Skin of body (tissue), 2 donors: ENCODE data around the gene ECPAS. TPM values are rescaled to one million over a fixed set of nuclear protein-coding genes. Genes with fewer than 3 reads are reported as not detected.
"Not testable (repeated sequence)": the region's sequence is repeated elsewhere in the genome, so short reads cannot be mapped to it uniquely, and the experiment has no call there.

ENCODE experiments used
- DNase-seq: peaks from one replicate; lab custom pipeline; 2025; lab: John Stamatoyannopoulos, UW
- total RNA-seq: library from RNA; depleted of rRNA; stranded (reverse); fragments of >200 nt; gene quantifications from one replicate; pipeline ENCODE4 v1.2.3, GENCODE V29; 2014

The ECPAS gene
- total RNA-seq: 91.0 TPM

GRCh38 chr9:111483858-111484571 is at the start of gene ECPAS:
Gene ECPAS (minus strand): TSS chr9:111484383. CDS start chr9:111472918, 11,465 bp downstream.
- DNase-seq: peak; percentile 26

DNA sequence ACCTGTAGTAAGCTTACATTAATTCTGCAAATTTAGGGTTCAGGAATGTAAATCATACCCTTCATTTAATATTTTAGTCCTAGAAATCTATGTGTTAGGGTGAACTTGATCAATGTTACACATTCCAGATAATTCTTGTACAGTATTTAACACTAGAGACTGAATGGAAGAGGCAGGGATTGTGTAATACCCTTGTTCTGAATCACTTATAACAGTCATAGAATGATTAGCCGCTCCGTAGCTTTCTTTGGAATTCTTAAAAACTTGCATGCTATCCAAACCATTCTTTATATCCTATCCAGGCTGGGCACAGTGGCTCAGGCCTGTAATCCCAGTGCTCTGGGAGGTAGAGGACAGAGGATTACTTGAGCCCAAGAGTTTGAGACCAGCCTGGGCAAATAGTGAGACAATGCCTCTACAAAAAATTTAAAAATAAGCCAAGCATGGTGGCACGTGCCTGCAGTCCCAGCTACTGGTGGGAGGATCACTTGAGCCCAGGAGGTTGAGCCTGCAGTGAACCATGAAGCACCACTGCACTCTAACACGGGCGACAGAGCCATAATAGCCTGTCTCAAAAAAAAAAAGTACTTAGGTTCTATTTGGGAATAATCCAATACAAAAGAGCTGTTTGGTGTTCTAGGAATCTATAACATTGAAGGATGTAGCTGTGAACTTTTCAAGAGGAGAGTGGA is 49.1 kb upstream of the ECPAS start:
- DNase-seq: no peak

GRCh38 chr9:111531716-111532115 is 47.5 kb upstream of the ECPAS start:
- no peak for DNase-seq

- DNase-seq: no peak
Observed at GRCh38 chr9:111529787-111530186, 45.6 kb upstream of the ECPAS start.

- no peak for DNase-seq
Observed at GRCh38 chr9:111527347-111527746, 43.2 kb upstream of the ECPAS start.

DNA sequence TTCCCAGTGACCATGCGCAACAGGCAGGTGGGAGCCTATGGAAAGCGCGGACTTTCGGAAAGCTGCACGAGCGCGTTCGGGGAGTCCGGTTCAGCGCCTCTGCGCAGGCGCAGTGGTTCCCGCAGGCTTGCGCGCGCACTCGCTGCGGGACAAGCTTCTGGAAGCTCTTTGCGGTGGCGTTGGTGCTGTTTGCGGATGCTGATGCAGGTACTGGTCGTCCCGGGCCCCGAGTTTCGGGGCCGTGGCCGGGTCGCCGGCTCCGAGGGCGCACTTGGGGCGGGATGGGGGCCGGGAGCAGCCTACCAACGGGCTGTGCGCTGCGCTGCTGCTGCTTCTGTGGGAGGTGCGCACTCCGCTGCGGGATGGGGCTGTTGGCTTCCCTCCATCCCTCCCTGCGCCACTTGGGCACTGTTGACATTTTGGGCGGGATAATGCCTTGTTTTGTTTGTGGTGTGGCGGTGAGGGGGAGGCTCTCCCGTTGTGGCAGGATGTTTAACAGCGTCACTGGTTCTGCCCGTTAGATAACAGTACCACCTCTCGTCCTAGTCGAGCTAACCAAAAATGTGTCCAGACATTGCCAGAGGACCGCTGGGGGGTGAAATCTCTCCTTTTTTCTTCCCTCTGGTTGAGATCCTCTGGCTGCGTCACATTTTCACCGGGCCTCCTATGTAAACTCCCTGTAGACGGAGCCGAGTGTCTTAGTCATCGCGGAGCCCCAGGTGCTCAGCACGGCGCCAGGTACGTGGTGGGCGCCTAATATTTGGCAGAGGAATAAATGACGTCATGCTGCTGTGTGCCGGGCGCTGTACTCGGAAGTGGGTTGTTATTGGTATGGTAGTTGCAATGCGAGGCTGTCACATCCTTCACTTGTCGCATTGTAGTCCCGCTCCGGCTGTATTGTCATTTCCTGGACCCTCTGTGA is 41.1 kb upstream of the ECPAS start, which contains the start of gene ZNF483:
Gene ZNF483 (plus strand): TSS at position 124 of the 922 bp plus-strand sequence. CDS start 2,217 bp downstream, outside the sequence.
- DNase-seq: no peak

GRCh38 chr9:111524731-111525055 is 40.5 kb upstream of the ECPAS start:
- DNase-seq: no peak

DNA sequence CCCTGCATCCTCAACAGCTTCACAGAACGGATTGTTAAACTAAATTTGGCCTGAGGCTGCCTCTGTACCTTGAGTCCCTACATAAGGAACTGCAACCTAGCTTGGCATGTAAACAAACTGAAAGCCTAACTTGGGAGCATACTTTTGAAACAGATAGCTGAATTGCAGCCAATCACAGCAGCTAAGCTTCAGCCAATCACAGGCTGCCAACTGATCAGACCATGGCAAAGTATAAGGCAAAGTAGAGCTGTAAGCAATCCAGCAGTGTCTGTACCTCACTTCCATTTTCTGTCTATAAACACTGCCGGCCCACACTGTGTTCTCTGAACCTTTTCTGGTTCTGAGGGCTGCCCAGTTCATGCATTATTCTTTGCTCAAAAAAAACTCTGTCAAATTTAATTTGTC is 31.9 kb upstream of the ECPAS start:
- no peak for DNase-seq

DNA sequence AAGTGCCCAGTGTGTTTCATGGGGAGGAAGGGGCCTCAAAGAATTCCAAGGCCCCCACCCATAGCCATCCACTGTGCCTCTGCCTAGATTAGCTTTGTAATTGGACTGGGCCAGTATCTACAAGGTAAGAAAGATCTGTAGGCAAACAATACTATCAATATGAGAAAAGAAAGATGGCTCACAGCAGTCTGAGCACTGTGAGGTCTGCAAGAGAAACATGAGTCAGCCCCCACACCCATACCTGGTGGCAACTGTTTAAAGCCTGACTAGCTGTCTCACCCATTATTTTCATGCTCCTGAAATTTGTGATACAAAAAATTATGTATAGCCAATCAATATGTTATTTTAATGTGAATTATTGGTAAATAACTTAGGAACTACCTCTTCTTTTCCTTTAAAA is 30.8 kb upstream of the ECPAS start:
- no peak for DNase-seq

GRCh38 chr9:111511581-111511980 is 27.4 kb upstream of the ECPAS start:
- DNase-seq: not testable (repeated sequence)

- no peak for DNase-seq
Observed at GRCh38 chr9:111502506-111502905, 18.3 kb upstream of the ECPAS start.

DNA sequence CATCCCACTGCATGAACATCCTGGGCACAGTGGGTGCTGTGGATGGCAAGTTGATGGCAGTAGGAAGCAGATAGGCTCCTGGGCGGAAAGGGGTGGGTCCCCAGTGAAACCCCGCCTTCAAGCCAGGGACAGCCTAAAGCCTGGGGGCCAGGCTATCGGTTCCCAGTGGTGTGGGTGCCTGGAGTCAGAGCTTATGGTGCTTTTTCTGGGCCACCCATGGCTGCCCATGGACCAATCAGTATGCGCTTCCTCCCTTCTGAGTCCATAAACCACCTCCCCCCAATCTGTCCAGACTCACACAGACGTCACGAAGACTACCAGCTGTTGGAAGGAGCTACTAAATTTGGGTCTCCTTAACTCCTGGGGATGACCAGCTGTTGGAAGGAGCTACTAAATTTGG is 17.5 kb upstream of the ECPAS start:
- no peak for DNase-seq

GRCh38 chr9:111501005-111501562 is 16.9 kb upstream of the ECPAS start:
- no peak for DNase-seq

DNA sequence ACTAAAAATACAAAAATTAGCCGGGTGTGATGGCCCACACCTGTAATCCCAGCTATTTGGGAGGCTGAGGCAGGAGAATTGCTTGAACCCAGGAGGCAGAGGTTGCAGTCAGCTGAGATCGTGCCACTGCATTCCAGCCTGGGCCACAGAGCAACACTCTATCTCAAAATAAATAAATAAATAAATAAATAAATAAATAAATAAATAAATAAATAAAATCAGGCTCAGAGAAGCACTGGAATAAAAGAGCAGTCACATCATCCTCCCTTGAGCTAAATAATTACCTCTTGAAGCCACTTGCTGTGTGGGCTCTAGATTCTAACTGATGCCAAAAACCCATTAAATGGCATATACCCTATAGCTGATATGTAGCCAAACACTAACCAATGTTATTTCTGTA is 13.0 kb upstream of the ECPAS start:
- DNase-seq: not testable (repeated sequence)

DNA sequence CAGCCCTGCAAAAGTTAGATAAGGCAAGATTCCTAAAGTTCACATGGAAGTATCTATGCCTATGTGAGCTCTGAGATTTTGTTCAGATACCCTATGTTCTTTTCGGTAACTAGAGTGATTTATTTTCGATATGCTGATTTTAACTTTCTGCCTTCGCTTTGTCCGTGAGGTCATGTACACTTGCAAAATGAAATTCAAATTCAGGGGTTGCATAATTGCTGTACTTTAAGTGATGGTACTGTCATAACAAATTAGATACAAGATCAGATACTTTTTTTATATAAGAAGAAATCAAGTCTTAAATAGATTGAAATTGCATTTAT is 350 bp upstream of the ECPAS start:
- DNase-seq: no peak

DNA sequence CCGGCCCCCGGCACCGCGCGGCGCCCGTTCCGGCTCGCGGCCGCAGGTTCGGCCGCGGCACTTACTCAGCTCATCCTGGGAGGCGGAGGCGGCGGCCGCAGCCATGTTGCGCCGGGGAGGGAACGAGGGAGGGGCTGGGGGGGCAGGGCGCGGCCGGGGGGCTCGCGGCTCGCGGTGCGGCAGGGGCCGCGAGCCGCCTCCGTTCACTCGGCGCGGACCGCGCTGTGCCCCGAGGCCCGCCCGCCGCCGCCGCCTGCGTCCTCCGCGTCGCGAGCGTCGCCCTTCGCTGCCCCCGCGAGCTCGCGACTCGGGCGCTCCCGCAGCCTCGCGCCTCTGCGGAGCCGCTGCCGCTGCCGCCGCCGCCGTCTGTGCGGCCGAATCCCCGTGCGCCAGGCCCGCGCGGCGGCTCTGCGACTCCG is 735 bp downstream of the ECPAS start:
- no peak for DNase-seq

DNA sequence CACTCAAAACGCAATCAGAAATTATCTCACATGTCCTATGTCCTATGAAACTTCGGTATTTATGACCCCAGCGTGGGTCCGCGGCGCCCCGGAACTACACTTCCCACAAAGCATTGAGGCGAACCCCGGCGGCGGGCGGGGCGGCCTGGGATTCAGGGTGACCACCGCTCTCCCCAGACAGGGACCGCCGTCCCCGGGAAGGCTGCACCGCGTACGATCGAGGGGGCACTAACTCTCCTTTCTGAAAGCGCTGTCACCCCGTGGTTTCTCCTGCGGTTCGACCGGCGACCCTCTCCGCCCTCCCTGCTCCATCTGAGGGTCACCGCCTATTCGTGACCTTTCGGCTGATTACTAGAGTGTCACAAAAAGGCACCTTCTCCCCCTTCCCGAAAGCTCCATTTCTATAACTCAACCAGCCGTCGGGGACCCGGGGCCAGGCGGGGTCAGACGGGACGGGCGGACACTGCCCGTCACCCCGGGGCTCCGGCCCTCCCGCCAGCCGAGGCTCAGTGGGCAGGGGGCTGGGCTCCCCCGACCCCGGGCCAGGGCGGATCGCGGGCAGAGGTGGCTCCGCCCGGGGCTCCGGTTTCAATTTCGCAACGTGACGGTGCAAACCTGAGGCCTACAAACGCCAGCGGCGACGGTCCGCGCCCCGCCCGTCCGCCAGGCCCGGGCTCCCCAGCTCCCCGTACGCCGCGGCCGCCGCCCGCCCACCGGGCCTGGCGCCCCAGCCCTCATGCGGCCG is 1.3 kb downstream of the ECPAS start:
- peak; percentile 48 for DNase-seq

DNA sequence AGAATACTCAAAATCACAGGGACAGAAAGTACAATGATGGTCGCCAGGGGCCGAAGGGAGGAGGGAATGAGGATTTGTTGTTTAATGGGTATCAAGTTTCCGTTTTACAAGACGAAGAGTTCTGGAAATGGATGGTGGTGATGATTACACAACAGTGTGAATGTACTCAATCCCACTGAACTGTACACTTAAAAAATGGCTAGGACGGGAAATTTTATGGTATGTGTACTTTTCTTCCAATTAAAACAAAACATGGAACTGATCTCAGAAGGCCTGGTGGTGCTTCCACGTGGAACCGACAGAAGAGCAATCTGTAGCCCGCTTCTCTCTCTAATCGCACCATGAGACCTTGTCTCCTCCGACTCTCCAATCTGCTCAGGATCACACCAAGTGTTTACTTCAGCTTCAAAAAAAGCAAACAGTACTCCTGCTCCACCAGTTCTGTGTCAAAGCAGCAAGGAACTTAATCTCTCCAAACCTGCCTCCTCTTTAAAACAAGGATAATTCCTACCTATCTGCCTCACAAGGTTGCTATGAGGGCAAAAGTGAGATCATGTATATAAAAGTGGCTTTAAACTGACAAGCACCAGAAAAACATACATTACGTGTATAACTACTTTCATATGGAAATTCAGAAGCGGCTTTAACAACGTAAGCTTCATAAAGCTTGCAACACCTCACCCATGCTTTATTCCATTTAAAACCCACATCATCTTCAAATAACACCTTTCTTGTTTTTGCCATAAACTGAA is 2.1 kb downstream of the ECPAS start:
- peak; percentile 48 for DNase-seq

GRCh38 chr9:111477677-111478076 is 6.5 kb downstream of the ECPAS start:
- no peak for DNase-seq

GRCh38 chr9:111475195-111475594 is 9.0 kb downstream of the ECPAS start:
- no peak for DNase-seq
